HL-60 (cell line): Measurements from ENCODE around the gene PSMD1.

Experiments used
- POLR2AphosphoS5 ChIP-seq: IDR thresholded peaks from 2 replicates; pipeline ENCODE4 v1.6.1; 2012; ENCODE audit warnings: low read depth
- TF ChIP-seq, protein P1 (sequence below): IDR thresholded peaks from one replicate; pipeline ENCODE4 v1.5.1; 2011; ENCODE audit warnings: low read length, control low read depth, inconsistent platforms; ENCODE audit not compliant: insufficient read depth

GRCh38 chr2:231197706-231198290 is 141.1 kb downstream of the PSMD1 start:
- no peak for TF ChIP-seq POLR2AphosphoS5
- TF ChIP-seq, protein P1, sequence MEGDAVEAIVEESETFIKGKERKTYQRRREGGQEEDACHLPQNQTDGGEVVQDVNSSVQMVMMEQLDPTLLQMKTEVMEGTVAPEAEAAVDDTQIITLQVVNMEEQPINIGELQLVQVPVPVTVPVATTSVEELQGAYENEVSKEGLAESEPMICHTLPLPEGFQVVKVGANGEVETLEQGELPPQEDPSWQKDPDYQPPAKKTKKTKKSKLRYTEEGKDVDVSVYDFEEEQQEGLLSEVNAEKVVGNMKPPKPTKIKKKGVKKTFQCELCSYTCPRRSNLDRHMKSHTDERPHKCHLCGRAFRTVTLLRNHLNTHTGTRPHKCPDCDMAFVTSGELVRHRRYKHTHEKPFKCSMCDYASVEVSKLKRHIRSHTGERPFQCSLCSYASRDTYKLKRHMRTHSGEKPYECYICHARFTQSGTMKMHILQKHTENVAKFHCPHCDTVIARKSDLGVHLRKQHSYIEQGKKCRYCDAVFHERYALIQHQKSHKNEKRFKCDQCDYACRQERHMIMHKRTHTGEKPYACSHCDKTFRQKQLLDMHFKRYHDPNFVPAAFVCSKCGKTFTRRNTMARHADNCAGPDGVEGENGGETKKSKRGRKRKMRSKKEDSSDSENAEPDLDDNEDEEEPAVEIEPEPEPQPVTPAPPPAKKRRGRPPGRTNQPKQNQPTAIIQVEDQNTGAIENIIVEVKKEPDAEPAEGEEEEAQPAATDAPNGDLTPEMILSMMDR, result no peak
